ENCODE measurements around the gene JARID2.

The JARID2 gene

DNA sequence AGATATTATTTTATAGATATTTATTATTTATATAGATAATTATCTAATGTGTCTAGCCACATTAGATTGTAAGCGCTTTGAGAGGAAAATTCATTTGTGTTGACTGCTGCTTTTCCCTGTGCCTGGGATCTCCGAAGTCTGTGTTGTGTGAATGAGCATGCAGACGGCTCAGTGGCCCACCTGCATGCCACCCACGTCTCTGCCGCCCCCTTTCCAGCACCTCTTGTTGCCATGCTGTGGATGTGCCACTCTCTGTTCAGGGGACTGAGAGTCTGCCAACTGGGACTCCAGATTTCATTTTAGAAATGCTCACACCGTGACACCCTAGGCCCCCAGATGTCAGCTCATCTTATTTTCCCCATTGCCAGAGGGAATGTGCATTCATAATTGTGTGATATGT, 139.7 kb downstream of the JARID2 start:
- Histone ChIP-seq H3K36me3 (replicated peaks; ENCODE audit: insufficient read depth, low read length) (no peaks in the 10 kb centered on the region), H3K9ac (ENCODE audit: low read length) (no peak overlapping the region), H3K9me3 (replicated peaks; ENCODE audit: insufficient read depth, low read length) (no peaks in the 10 kb centered on the region), H3F3A (ENCODE audit: insufficient read depth, low read length) (peaks cover 14% of the 10 kb centered on the region; the same call in 1 of the 2 replicates), H3K4me2 (ENCODE audit: low read depth, low read length) (no peak overlapping the region), H3K4me3 (ENCODE audit: low read length) (no peak overlapping the region), H4K20me1 (ENCODE audit: insufficient read depth, low read length) (no peaks in the 10 kb centered on the region), H3K79me2 (ENCODE audit: low read length) (peaks cover 92% of the 10 kb centered on the region), H3K27me3 (replicated peaks; ENCODE audit: insufficient read depth, low read length) (no peaks in the 10 kb centered on the region), H3K4me1 (ENCODE audit: low read length) (peaks cover 22% of the 10 kb centered on the region), H3K27ac (ENCODE audit: low read length) (no peak overlapping the region), H3K9me2 (replicated peaks; ENCODE audit: insufficient read depth, low read length) (no peaks in the 10 kb centered on the region), H2AFZ (ENCODE audit: low read length) (no peak overlapping the region)
- no peak for DNase-seq
- TF ChIP-seq EZH2 (optimal IDR thresholded peaks at IDR 0.05; ENCODE audit: low read depth, low read length) (no peak), EZH2phosphoT487 (IDR thresholded peaks at IDR 0.05; ENCODE audit: low read length) (no peak)
- TF ChIP-seq, protein P1, sequence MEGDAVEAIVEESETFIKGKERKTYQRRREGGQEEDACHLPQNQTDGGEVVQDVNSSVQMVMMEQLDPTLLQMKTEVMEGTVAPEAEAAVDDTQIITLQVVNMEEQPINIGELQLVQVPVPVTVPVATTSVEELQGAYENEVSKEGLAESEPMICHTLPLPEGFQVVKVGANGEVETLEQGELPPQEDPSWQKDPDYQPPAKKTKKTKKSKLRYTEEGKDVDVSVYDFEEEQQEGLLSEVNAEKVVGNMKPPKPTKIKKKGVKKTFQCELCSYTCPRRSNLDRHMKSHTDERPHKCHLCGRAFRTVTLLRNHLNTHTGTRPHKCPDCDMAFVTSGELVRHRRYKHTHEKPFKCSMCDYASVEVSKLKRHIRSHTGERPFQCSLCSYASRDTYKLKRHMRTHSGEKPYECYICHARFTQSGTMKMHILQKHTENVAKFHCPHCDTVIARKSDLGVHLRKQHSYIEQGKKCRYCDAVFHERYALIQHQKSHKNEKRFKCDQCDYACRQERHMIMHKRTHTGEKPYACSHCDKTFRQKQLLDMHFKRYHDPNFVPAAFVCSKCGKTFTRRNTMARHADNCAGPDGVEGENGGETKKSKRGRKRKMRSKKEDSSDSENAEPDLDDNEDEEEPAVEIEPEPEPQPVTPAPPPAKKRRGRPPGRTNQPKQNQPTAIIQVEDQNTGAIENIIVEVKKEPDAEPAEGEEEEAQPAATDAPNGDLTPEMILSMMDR (IDR thresholded peaks at IDR 0.05; ENCODE audit: low read length): no peak

DNA sequence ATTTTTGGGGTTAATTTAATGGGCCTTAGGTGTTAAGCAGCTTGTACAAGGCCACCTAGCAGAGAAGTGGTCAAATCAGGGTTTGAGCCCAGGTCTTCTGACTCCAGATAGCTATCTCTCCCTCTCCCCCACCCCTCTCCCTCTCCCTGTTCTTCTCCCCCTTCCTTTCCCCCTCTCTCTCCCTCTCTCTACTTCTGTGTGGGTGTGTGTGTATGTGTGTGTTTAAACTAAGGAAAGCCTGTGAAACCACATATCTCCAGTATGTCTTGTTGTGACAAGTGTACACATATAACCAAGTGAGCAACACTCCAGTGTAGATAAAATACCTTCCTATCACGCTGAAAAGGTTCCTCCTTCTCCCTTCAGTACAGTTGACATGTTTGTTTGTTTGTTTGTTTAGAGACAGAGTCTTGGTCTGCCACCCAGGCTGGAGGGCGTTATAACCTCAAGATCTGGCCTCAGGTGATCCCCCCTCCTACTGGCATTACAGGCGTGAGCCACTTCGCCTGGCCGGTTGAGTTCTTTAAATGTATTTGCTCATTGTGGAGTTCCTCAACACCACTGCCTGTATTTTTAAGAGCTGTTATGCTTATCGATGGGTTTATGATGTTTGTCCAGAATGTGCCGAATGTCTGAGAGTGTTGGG, 140.4 kb downstream of the JARID2 start:
- Histone ChIP-seq H3K4me3 (ENCODE audit: low read length) (no peak overlapping the region), H3K27ac (ENCODE audit: low read length) (no peak overlapping the region), H3K9me2 (replicated peaks; ENCODE audit: insufficient read depth, low read length) (no peaks in the 10 kb centered on the region), H3F3A (ENCODE audit: insufficient read depth, low read length) (peaks cover 14% of the 10 kb centered on the region; the same call in 1 of the 2 replicates), H2AFZ (ENCODE audit: low read length) (no peak overlapping the region), H3K9me3 (replicated peaks; ENCODE audit: insufficient read depth, low read length) (no peaks in the 10 kb centered on the region), H3K79me2 (ENCODE audit: low read length) (peaks cover 95% of the 10 kb centered on the region), H3K9ac (ENCODE audit: low read length) (no peak overlapping the region), H4K20me1 (ENCODE audit: insufficient read depth, low read length) (no peaks in the 10 kb centered on the region), H3K4me2 (ENCODE audit: low read depth, low read length) (no peak overlapping the region), H3K27me3 (replicated peaks; ENCODE audit: insufficient read depth, low read length) (no peaks in the 10 kb centered on the region), H3K4me1 (ENCODE audit: low read length) (peaks cover 25% of the 10 kb centered on the region), H3K36me3 (replicated peaks; ENCODE audit: insufficient read depth, low read length) (no peaks in the 10 kb centered on the region)
- DNase-seq: no peak
- no peak for TF ChIP-seq EZH2phosphoT487 (IDR thresholded peaks at IDR 0.05; ENCODE audit: low read length)
- no peak for TF ChIP-seq EZH2 (optimal IDR thresholded peaks at IDR 0.05; ENCODE audit: low read depth, low read length)
- TF ChIP-seq, protein P1 (IDR thresholded peaks at IDR 0.05; ENCODE audit: low read length): no peak

DNA sequence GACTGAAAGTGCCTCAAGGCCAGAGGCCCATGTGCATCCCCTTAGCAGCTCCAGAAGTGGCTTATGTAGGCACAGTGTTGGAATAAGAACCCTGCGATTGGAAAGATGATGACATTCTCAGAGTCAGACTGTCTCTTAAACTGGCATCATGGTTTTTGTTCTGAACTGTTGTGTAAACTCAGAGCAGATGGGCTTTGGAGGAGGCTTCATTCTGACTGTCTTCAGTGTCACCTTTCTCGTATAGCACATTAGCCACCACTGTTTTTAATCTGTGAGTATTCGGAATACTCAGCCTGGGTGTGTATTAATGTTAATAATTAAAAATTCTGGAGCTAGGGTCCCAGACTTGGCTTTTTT, 140.9 kb downstream of the JARID2 start:
- DNase-seq: no peak
- H4K20me1 ChIP-seq (ENCODE audit: insufficient read depth, low read length): no peaks in the 10 kb centered on the region
- peaks cover 95% of the 10 kb centered on the region for H3K79me2 ChIP-seq (ENCODE audit: low read length)
- H3K4me3 ChIP-seq (ENCODE audit: low read length): no peak overlapping the region
- no peak overlapping the region for H3K9ac ChIP-seq (ENCODE audit: low read length)
- TF ChIP-seq EZH2phosphoT487 (IDR thresholded peaks at IDR 0.05; ENCODE audit: low read length) (no peak), EZH2 (optimal IDR thresholded peaks at IDR 0.05; ENCODE audit: low read depth, low read length) (no peak)
- TF ChIP-seq, protein P1 (IDR thresholded peaks at IDR 0.05; ENCODE audit: low read length): no peak
- no peaks in the 10 kb centered on the region for H3K36me3 ChIP-seq (replicated peaks; ENCODE audit: insufficient read depth, low read length)
- no peaks in the 10 kb centered on the region for H3K9me3 ChIP-seq (replicated peaks; ENCODE audit: insufficient read depth, low read length)
- no peak overlapping the region for H3K4me2 ChIP-seq (ENCODE audit: low read depth, low read length)
- no peak overlapping the region for H2AFZ ChIP-seq (ENCODE audit: low read length)
- H3F3A ChIP-seq (ENCODE audit: insufficient read depth, low read length): peaks cover 14% of the 10 kb centered on the region; the same call in 1 of the 2 replicates
- H3K27me3 ChIP-seq (replicated peaks; ENCODE audit: insufficient read depth, low read length): no peaks in the 10 kb centered on the region
- H3K27ac ChIP-seq (ENCODE audit: low read length): no peak overlapping the region
- peaks cover 25% of the 10 kb centered on the region for H3K4me1 ChIP-seq (ENCODE audit: low read length)
- H3K9me2 ChIP-seq (replicated peaks; ENCODE audit: insufficient read depth, low read length): no peaks in the 10 kb centered on the region
